Measurements from ENCODE around the gene CCDC197. TPM values are rescaled to one million over a fixed set of nuclear protein-coding genes. Genes with fewer than 3 reads are reported as not detected.

Gene CCDC197
- total RNA-seq, 3 donors from 2014 or later, result not detected

- Histone ChIP-seq H3K4me3 (no peak overlapping the region), H3K4me1 (no peaks in the 10 kb centered on the region), H3K36me3 (no peaks in the 10 kb centered on the region), H3K9me3 (no peaks in the 10 kb centered on the region), H3K27ac (no peak overlapping the region), H3K27me3 (no peaks in the 10 kb centered on the region)
- DNase-seq (ENCODE audit: low spot score in 2 of 2), result no peak
- intact Hi-C loops (cut with DNase I; ENCODE audit: low total_unique reads), result no loop called here
- no peak for TF ChIP-seq CTCF (IDR thresholded peaks at IDR 0.05)
- no peak for TF ChIP-seq POLR2AphosphoS5 (IDR thresholded peaks at IDR 0.05)
- no peak for TF ChIP-seq POLR2A (IDR thresholded peaks at IDR 0.05)
These were observed 43.8 kb upstream of the CCDC197 start for GRCh38 chr14:93953263-93953662.

GRCh38 chr14:93953739-93954515 lies 43.2 kb upstream of the CCDC197 start:
- H3K4me3 ChIP-seq, result no peak overlapping the region
- no peak overlapping the region for H3K27ac ChIP-seq
- no peaks in the 10 kb centered on the region for H3K27me3 ChIP-seq
- H3K4me1 ChIP-seq, result no peaks in the 10 kb centered on the region
- no peaks in the 10 kb centered on the region for H3K36me3 ChIP-seq
- TF ChIP-seq POLR2AphosphoS5 (IDR thresholded peaks at IDR 0.05), result no peak
- TF ChIP-seq CTCF (IDR thresholded peaks at IDR 0.05), result no peak
- no peaks in the 10 kb centered on the region for H3K9me3 ChIP-seq
- DNase-seq (ENCODE audit: low spot score in 2 of 2), result no peak
- intact Hi-C loops (cut with DNase I; ENCODE audit: low total_unique reads), result no loop called here

GRCh38 chr14:93954516-93954830 lies 42.6 kb upstream of the CCDC197 start:
- Histone ChIP-seq H3K9me3 (no peaks in the 10 kb centered on the region), H3K27me3 (no peaks in the 10 kb centered on the region), H3K4me1 (no peaks in the 10 kb centered on the region), H3K27ac (no peak overlapping the region), H3K36me3 (no peaks in the 10 kb centered on the region), H3K4me3 (no peak overlapping the region)
- no peak for DNase-seq (ENCODE audit: low spot score in 2 of 2)
- intact Hi-C loops (cut with DNase I; ENCODE audit: low total_unique reads), result no loop called here
- TF ChIP-seq CTCF (IDR thresholded peaks at IDR 0.05) (no peak), POLR2A (IDR thresholded peaks at IDR 0.05) (no peak), POLR2AphosphoS5 (IDR thresholded peaks at IDR 0.05) (no peak)

- TF ChIP-seq CTCF (IDR thresholded peaks at IDR 0.05), result no peak
- no peak for TF ChIP-seq POLR2A (IDR thresholded peaks at IDR 0.05)
- TF ChIP-seq POLR2AphosphoS5 (IDR thresholded peaks at IDR 0.05), result no peak
- Histone ChIP-seq H3K4me1 (no peaks in the 10 kb centered on the region), H3K27me3 (no peaks in the 10 kb centered on the region), H3K27ac (no peak overlapping the region), H3K36me3 (no peaks in the 10 kb centered on the region), H3K9me3 (no peaks in the 10 kb centered on the region), H3K4me3 (no peak overlapping the region)
- intact Hi-C loops (cut with DNase I; ENCODE audit: low total_unique reads), result no loop called here
- DNase-seq (ENCODE audit: low spot score in 2 of 2), result no peak
These were observed 41.9 kb upstream of the CCDC197 start for GRCh38 chr14:93954900-93955849.

All from breast epithelium (tissue), 4 donors.